ENCODE results near the gene TRIM44.

Gene TRIM44

GRCh38 chr11:35721651-35722282 is 59.2 kb downstream of the TRIM44 start:
- TF ChIP-seq CTCF (IDR thresholded peaks at IDR 0.05; ENCODE audit: extremely low read depth, missing control alignments): no peak
- DNase-seq (ENCODE audit: low spot score): peak; percentile 16

GRCh38 chr11:35722641-35723040 is 60.1 kb downstream of the TRIM44 start:
- TF ChIP-seq CTCF (IDR thresholded peaks at IDR 0.05; ENCODE audit: extremely low read depth, missing control alignments): no peak
- no peak for DNase-seq (ENCODE audit: low spot score)

- TF ChIP-seq CTCF (IDR thresholded peaks at IDR 0.05; ENCODE audit: extremely low read depth, missing control alignments): no peak
- no peak for DNase-seq (ENCODE audit: low spot score)
These were observed 60.9 kb downstream of the TRIM44 start for GRCh38 chr11:35723493-35723892.

GRCh38 chr11:35723913-35724312 is 61.3 kb downstream of the TRIM44 start:
- TF ChIP-seq CTCF (IDR thresholded peaks at IDR 0.05; ENCODE audit: extremely low read depth, missing control alignments): no peak
- no peak for DNase-seq (ENCODE audit: low spot score)

- no peak for DNase-seq (ENCODE audit: low spot score)
- TF ChIP-seq CTCF (IDR thresholded peaks at IDR 0.05; ENCODE audit: extremely low read depth, missing control alignments): no peak
These were observed 63.3 kb downstream of the TRIM44 start for GRCh38 chr11:35725885-35726284.

GRCh38 chr11:35727140-35727539 is 64.6 kb downstream of the TRIM44 start:
- no peak for TF ChIP-seq CTCF (IDR thresholded peaks at IDR 0.05; ENCODE audit: extremely low read depth, missing control alignments)
- DNase-seq (ENCODE audit: low spot score): no peak

GRCh38 chr11:35730254-35730653 is 67.7 kb downstream of the TRIM44 start:
- TF ChIP-seq CTCF (IDR thresholded peaks at IDR 0.05; ENCODE audit: extremely low read depth, missing control alignments): no peak
- no peak for DNase-seq (ENCODE audit: low spot score)
